HUES64 (cell line): ENCODE measurements around the gene BANF1.
"Not testable (repeated sequence)": the region's sequence is repeated elsewhere in the genome, so short reads cannot be mapped to it uniquely, and the experiment has no call there.

Source experiments
- H3K27ac ChIP-seq: 2 replicates; pipeline ENCODE4 v1.7.0; 2013; ENCODE audit warnings: low read depth, low read length, inconsistent platforms
- H3K27me3 ChIP-seq: 2 replicates; pipeline ENCODE4 v1.6.1; 2013; ENCODE audit warnings: mild to moderate bottlenecking, low read length; ENCODE audit not compliant: insufficient read depth
- H3K36me3 ChIP-seq: 2 replicates; pipeline ENCODE4 v1.6.1; 2013; ENCODE audit warnings: mild to moderate bottlenecking, low read length; ENCODE audit not compliant: insufficient read depth
- H3K4me1 ChIP-seq: 2 replicates; pipeline ENCODE4 v1.6.1; 2013; ENCODE audit warnings: mild to moderate bottlenecking, low read length, moderate library complexity; ENCODE audit not compliant: insufficient read depth
- H3K4me3 ChIP-seq: 2 replicates; pipeline ENCODE4 v1.5.1; 2013; ENCODE audit warnings: mild to moderate bottlenecking, low read length, moderate library complexity
- H3K9ac ChIP-seq: 2 replicates; pipeline ENCODE4 v1.6.1; 2013; ENCODE audit warnings: mild to moderate bottlenecking, low read depth, low read length
- H3K9me3 ChIP-seq: 2 replicates; pipeline ENCODE4 v1.6.1; 2013; ENCODE audit warnings: low read depth, low read length; ENCODE audit not compliant: insufficient read depth
- WGBS: fragments of 150-250, 120-280 bp; methylation state at CpG from one replicate; pipeline ENCODE4 v1.1.7; 2013; ENCODE audit warnings: missing lambda C conversion rate; 5-methylcytosine and 5-hydroxymethylcytosine counted together

The BANF1 gene

DNA sequence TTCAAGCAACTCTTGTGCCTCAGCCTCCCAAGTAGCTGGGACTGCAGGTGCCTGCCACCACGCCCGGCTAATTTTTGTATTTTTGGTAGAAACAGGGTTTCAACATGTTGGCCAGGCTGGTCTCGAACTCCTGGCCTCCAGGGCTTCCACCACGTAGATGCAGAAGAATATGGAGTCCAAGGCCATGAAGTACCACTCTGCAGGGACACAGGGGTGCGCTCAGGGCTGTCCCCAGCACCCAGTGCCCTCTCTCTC is 20.8 kb downstream of the BANF1 start:
- H3K27me3 ChIP-seq = peaks cover 15% of the 10 kb centered on the region
- H3K9ac ChIP-seq, H3K9me3 ChIP-seq, H3K4me3 ChIP-seq, H3K36me3 ChIP-seq, H3K4me1 ChIP-seq, H3K27ac ChIP-seq: not testable (repeated sequence)
- 86% methylated on average over 5 of the region's 5 CpGs for WGBS

GRCh38 chr11:66026017-66026529 is 23.8 kb downstream of the BANF1 start, which contains the start of gene CATSPER1:
CATSPER1 (minus strand) TSS chr11:66026479; CDS start chr11:66026379, 100 bp downstream.
- WGBS = 91% methylated on average over 18 of the region's 18 CpGs
- no peaks in the 10 kb centered on the region for H3K4me1 ChIP-seq
- H3K9ac ChIP-seq = no peak within 1 kb of the TSS
- peaks cover 15% of the 10 kb centered on the region for H3K27me3 ChIP-seq
- H3K27ac ChIP-seq = no peak within 1 kb of the TSS
- H3K36me3 ChIP-seq = no peaks in the 10 kb centered on the region
- no peak within 1 kb of the TSS for H3K4me3 ChIP-seq
- H3K9me3 ChIP-seq = no peaks in the 10 kb centered on the region

DNA sequence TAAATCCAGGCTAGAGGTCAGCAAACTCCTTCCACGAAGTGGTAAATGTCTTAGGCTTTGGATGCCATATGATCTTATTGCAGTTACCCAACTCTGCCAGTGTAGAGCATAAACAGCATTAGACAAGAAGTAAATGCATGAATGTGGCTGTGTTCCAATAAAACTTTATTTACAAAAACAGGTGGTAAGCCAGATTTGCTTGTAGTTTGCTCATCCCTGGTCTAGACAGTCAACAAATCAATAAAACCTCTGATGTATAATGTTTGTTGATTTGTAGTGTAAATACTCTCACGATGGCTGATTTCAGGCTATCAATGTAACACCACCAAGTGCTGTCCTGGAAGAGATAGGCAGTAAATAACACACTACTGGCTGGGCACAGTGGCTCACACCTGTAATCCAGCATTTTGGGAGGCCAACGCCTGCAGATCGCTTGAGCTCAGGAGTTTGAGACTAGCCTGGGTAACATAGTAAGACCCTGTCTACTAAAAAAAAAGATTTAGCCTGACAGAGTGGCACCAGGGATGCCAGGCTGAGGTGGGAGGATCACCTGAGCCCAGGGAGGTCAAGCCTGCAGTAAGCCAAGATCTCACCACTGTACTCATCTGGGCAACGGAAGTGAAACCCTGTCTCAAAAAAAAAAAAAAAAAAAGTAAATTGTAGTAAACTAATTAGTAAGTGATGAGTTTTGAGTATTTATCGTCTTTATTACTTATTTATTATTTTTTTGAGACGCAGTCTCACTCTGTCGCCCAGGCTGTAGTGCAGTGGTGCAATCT is 30.8 kb downstream of the BANF1 start:
- Histone ChIP-seq H3K9me3 (no peaks in the 10 kb centered on the region), H3K27me3 (no peaks in the 10 kb centered on the region), H3K4me1 (no peaks in the 10 kb centered on the region), H3K27ac (no peak overlapping the region), H3K36me3 (no peaks in the 10 kb centered on the region), H3K4me3 (no peak overlapping the region), H3K9ac (no peak overlapping the region)
- 92% methylated on average over 6 of the region's 8 CpGs for WGBS

DNA sequence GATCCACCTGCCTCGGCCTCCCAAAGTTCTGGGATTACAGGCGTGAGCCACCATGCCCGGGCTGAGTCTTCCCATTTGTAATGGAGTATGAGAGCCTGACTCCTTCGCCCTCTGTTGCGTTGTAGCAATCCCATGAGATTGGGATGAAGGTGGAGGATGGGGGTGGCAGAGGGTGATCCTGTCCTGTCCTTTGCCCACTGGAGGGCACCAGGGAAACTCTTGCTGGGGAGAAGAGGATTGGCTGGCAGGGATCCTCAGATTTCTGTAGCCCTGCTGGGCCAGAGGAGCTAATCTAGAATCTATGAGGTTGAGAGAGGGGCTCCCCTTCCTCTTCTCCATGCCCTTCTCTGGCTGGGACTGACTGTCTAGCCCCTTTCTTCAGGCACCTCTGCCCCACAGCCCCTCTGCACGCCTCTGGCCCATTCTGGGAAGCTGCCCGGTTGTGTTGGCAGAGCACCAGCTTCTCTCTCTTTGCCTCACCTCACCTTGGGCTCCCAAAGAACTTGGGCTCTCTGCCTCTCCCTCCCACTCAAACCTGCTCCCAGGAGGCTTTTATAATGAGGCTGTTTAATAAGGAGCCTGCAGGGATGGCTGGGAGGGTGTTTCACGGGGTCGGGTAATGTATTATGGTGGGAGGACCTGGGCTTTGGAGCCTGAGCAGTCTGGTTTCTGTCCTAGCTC is 33.5 kb downstream of the BANF1 start:
- H3K36me3 ChIP-seq = no peaks in the 10 kb centered on the region
- H3K4me3 ChIP-seq = no peak overlapping the region
- H3K27ac ChIP-seq = no peak overlapping the region
- no peaks in the 10 kb centered on the region for H3K4me1 ChIP-seq
- WGBS = 88% methylated on average over 9 of the region's 9 CpGs
- H3K27me3 ChIP-seq = no peaks in the 10 kb centered on the region
- no peak overlapping the region for H3K9ac ChIP-seq
- H3K9me3 ChIP-seq = no peaks in the 10 kb centered on the region

- no peak overlapping the region for H3K27ac ChIP-seq
- H3K4me3 ChIP-seq = no peak overlapping the region
- H3K4me1 ChIP-seq = no peaks in the 10 kb centered on the region
- WGBS = 95% methylated on average over 5 of the region's 5 CpGs
- no peaks in the 10 kb centered on the region for H3K36me3 ChIP-seq
- no peaks in the 10 kb centered on the region for H3K9me3 ChIP-seq
- H3K9ac ChIP-seq = no peak overlapping the region
- H3K27me3 ChIP-seq = no peaks in the 10 kb centered on the region
Measured at GRCh38 chr11:66036334-66036710, 34.0 kb downstream of the BANF1 start.

- no peak overlapping the region for H3K27ac ChIP-seq
- H3K9me3 ChIP-seq = no peaks in the 10 kb centered on the region
- H3K9ac ChIP-seq = no peak overlapping the region
- no peaks in the 10 kb centered on the region for H3K27me3 ChIP-seq
- peaks cover 9% of the 10 kb centered on the region; the same call in 1 of the 2 replicates for H3K36me3 ChIP-seq
- WGBS = 96% methylated on average over 3 of the region's 3 CpGs
- no peak overlapping the region for H3K4me3 ChIP-seq
- H3K4me1 ChIP-seq = no peaks in the 10 kb centered on the region
Measured at GRCh38 chr11:66037327-66037726, 35.0 kb downstream of the BANF1 start.

- no peaks in the 10 kb centered on the region for H3K27me3 ChIP-seq
- H3K27ac ChIP-seq = no peak overlapping the region
- no peaks in the 10 kb centered on the region for H3K9me3 ChIP-seq
- WGBS = 92% methylated on average over 3 of the region's 3 CpGs
- H3K36me3 ChIP-seq = peaks cover 25% of the 10 kb centered on the region
- H3K4me3 ChIP-seq = no peak overlapping the region
- no peak overlapping the region for H3K9ac ChIP-seq
- H3K4me1 ChIP-seq = no peaks in the 10 kb centered on the region
Measured at GRCh38 chr11:66039765-66040164, 37.5 kb downstream of the BANF1 start.

DNA sequence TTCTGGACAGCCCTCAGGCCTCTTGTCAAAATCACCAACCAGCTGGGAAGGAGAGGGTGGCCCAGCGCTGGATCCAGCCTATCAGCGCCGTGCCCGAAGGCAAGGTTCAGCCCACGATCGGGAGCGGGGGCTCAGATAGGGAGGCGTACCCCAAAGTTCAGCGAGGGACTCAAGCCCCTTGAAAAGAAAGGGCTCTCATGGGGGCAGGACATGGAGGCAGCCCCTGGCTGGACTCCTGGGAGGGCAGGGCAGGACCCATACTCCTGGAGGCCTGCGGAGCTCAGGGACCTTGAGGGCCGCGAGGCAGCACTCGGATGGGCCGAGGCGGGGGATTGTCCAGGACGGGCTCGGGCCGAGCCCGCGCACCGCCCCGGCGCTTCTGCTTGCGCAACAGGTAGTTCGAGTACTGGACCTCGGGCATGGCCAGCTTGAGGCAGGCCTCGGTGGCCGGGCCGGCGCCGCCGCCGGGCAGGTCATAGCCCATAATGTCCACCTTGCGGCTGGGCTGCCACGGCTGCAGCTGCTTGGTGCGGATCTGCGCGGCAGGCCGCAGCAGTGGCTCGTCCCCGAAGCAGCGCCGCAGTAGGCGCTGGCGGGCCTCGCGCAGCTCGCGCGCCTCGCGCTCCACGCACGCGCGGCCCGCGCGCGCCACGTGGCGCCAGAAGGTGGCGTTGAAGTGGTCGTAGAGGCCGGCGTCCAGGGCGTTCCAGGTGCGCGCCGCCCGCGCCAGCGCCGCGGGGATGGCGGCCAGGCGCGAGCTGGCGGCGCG is 40.1 kb downstream of the BANF1 start:
- no peaks in the 10 kb centered on the region for H3K9me3 ChIP-seq
- H3K36me3 ChIP-seq = peaks cover 25% of the 10 kb centered on the region
- H3K27me3 ChIP-seq = no peaks in the 10 kb centered on the region
- H3K4me3 ChIP-seq = no peak overlapping the region
- no peaks in the 10 kb centered on the region for H3K4me1 ChIP-seq
- 96% methylated on average over 81 of the region's 81 CpGs for WGBS
- H3K9ac ChIP-seq = no peak overlapping the region
- H3K27ac ChIP-seq = no peak overlapping the region

GRCh38 chr11:66042996-66043906 is 40.9 kb downstream of the BANF1 start:
- Histone ChIP-seq H3K27me3 (no peaks in the 10 kb centered on the region), H3K9ac (no peak overlapping the region), H3K36me3 (peaks cover 25% of the 10 kb centered on the region), H3K4me3 (no peak overlapping the region), H3K9me3 (no peaks in the 10 kb centered on the region), H3K4me1 (0 out of 2 replicates have a peak, but pooled peaks cover 5% of the 10 kb centered on the region), H3K27ac (no peak overlapping the region)
- WGBS = 96% methylated on average over 88 of the region's 88 CpGs

GRCh38 chr11:66044757-66045156 is 42.5 kb downstream of the BANF1 start:
- Histone ChIP-seq H3K9ac (no peak overlapping the region), H3K4me1 (peaks cover 11% of the 10 kb centered on the region), H3K4me3 (no peak overlapping the region), H3K27ac (no peak overlapping the region), H3K9me3 (no peaks in the 10 kb centered on the region), H3K27me3 (no peaks in the 10 kb centered on the region), H3K36me3 (peaks cover 25% of the 10 kb centered on the region)
- WGBS = 79% methylated on average over 6 of the region's 6 CpGs
